A204.1 (cell line): ENCODE data around the gene GPC4.
"Not testable (repeated sequence)": the region's sequence is repeated elsewhere in the genome, so short reads cannot be mapped to it uniquely, and the experiment has no call there.

ENCODE experiments used
- FAIRE-seq: peaks from 2 replicates; lab custom pipeline; 2012; peaks lifted over from hg19 to GRCh38; lab: Jason Lieb, UNC

Gene GPC4

DNA sequence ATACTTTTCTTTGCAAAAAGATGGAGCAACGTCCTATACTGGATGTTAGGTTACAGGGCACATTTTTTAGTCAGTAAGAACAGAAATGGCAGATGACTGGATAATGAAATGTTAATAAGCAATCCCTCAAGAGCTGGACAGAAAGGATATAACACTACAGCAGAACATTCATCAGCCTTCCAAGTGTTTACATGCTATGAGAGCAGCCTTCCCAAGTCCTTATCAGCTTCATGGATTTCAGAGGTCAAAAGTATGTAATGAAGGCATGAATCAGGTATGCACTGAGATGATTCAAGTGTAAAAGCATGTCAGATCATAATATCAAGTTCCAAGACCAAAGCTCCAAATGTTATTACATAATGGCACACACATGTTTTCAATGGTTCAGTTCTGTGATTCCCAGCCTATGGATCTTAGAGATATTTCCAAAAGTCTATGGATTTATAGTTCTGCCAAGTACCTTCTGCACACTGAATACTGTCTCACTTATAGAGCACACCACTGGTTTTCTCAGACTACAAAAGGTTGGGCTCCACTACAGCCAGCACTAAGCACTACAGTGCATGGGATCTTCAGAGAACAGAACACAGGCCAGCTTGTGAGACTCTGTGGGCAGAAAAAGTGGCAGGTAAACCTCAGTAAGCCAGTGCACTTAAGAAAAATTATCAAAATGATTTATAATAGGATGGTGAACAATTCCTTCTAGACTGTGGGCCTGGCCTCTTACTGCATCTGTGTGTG is 49.2 kb downstream of the GPC4 start:
- FAIRE-seq: no peak

DNA sequence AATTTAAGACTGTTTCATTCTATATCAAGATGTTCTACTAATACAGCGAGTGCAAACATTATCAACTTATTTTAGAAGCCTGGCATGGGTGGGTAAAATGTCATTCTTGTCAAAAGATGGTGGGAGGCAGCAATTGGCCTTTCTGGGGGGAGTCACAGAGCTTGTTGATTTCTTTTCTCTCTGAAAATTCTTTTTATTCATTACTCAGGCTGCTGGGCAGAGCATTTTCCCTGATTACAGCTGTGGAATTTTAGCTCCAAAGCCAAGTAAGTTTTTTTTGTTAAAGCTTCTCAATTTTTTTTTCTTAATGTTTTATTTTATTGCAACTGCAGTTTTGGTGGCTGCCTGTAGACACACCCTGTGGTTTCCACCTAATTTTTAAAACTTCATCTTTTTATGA is 50.4 kb downstream of the GPC4 start:
- no peak for FAIRE-seq

DNA sequence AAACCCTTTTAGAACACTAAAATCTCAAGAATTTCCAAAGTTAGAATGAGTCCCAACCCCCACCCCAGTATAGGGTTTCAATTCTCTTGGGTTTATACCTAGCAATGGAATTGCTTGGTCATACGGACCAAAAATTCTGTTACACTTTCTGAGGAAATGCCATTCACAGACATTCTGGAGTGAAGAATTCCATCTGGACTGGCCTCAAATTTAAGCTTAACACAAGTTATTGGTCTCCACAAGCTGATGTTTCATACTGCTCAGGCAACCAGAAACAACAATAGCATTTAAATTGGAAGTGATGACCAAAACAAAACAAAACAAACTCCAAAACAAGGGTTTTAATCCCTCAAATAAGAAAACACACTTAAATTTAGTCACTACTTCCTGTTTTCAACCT is 51.1 kb downstream of the GPC4 start:
- FAIRE-seq: no peak

DNA sequence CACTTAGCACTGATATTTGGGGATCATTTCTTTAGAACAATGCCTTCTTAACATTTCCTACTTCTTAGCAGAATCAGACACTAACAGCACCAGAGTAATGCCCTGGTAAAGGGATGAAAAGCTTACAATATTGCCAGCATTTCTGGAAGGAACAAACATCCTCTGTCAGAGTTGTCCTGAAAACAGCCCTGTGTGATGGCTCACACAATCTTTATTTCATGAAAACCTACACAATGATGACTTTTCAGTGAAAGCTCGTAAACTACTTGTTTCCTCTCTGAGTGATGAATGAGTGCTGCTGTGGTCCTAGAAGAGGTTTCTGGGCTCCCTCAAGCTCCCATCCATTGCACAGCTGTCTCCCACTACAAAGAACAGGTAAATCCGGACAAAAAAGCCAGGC is 52.8 kb downstream of the GPC4 start:
- no peak for FAIRE-seq

DNA sequence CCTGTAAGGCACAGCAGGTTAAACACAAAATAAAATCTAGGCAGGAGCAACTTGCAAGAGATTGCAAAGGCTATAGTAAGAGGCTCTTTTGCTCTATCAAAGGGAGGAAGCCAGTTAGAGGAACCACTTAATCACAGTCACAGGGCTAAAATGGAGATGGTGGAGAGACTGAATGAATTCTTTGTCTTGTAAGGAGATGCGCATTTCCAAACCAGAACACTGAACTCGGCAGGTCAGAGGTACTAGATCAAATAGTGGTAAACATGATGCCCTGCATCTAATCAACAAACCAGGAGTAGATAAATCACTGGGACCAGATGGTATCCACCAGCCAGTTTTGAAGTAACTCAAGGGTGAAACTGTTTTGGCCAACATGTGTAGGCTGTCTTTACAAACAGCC is 55.8 kb downstream of the GPC4 start:
- FAIRE-seq: no peak

DNA sequence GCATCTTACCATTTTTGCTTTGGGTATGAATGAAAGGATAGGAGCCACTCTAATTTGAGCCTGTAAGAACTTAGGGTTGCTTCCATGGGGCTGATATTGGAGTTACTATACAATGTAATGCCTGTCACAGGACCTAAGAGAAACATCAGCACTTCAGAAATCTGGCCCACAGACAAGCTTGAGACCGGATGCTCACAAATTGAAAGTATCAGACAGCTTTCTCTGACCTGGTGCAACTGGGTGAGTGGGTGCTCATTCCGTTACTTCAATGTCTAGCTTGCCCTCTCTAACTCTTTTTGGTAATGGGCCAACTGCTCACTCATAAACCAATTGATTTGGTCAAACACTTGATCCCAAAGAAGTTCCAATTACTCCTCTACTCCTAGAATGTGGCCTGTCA is 62.1 kb downstream of the GPC4 start:
- FAIRE-seq: no peak

DNA sequence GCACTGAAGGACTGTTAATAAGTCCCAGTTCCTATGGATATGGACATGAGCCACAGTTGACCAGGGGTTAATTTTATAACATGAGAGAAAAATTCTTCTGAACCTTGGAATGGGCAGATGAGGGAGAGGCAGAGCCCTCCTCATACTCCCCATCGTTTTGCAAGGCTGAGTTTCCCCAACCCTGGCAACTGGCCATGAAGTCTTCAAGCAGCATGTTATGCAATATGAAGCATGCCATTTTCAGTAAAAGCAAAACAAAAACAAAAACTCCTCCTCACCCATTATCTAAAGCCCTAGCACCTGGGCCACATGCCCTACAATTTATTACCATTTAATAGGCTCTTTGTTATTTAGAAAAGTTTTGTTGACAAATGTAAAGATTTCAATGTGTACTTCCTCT is 64.5 kb downstream of the GPC4 start:
- no peak for FAIRE-seq

DNA sequence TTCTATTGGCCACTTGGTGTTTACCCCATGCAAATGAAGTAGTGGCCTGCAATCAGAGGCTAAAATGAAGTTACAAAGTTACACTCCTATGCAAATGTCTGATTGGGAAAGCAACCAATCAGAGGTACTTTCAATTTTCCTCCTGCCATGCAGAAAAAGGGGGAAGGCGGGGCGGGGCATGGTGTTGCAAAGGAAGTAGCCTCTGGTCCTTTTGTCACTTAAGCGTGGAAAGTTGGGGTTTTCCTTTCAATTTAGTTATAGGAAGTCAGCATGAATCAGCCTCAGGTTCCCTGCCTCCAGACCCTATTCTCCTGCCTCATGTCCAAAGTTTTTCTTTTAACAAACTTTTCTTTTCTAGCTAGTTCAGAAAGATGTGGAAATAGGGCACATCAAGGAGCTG is 69.3 kb downstream of the GPC4 start:
- FAIRE-seq: no peak

DNA sequence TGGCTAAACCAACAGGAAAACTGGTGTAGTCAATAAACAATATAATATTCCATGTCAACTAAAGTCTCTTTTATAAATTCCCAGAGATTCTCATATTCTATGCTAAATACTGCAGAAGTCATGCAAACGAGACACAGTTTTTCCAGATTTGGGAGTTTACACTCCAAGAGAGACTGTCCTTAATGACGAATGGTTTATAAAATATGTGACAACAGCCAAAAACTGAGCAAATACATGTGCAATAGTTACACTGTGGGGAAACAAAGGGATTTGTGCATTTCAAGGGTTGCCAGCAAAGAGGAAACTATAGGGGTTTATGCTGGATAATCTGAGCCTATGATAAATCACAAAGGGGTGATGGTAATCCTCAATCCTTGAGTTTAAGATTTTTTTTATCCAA is 75.7 kb downstream of the GPC4 start:
- no peak for FAIRE-seq

DNA sequence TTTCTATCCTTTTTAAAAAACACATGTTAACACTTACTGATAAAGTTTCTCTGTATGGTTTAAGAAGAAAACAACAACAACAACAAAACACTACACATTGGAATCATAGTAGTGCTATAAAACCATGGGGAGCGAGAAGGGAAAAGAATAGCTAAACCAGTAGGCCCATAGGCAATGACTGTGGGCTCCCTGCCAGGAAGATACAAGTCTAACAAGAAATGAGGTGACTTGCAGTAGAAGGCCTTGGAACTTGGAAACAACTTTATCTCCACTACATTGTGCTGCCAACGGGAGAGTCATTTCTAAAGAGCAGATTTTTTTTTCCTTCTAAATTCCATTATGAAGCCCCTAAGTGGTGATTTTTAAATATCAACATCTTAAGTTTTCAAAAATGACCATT is 78.0 kb downstream of the GPC4 start:
- FAIRE-seq: no peak

DNA sequence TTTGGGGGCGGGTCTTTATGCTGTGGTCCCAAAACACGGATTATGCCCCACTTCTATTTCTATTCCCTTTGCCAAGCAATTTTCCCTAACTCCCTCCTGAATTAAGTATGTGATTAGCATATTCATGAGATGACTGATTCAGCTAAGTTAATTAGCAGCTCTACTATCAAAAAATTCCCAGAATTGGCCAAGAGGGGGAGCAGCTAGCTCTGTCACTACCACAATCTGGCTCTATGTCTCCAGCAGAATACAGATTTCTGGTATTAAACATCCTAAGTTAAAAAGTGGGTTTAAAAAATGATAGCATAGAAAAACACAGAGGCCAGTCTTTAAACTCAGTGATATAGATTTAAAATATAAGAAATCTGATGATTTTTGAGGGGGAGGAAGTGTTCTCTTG is 80.3 kb downstream of the GPC4 start:
- no peak for FAIRE-seq

DNA sequence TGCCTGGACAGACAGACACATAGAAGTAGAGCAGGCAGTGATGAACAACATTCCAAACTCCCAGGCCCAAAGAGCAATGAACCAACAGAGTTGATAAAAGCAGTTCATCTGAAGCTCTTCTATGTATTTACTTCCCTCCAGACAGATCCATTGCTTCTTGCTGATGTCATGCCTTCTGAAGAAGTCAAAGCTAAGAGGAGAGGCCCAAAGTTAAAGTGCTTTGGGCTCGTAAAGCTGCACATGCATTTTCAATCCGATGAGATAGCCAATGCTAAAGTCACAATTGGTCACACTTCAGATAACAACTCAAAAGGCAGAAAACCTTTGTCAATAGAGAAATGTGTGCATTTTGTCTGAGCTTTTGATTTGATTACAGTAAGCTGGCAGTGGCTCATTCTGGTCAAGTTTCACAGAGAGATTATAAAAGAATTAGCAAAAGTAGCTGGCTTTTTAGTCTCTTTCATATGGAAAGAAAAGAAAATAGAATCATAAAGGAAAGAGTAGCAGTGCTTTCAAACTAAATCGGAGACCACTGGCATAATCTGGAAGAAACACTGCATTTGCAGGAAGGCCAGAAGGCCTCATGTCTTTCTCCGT is 82.0 kb downstream of the GPC4 start:
- no peak for FAIRE-seq

DNA sequence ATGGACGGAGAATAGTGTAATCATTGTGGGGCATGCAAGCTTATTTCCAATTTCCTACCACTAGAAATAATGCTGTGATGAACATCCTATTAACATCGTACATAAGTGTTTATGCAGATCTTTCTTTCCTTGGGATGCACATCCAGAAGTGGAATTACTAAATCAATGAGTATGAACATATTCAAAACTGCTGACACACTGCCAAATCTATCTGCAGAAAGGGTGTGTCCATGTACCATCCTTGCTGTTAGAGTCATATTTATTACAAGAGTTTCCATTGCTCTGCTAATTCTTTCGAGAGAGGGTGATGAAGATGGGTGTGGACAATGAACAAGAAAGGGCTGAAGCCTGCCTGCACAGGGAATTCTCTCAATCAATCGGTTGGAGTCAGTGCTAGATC is 82.6 kb downstream of the GPC4 start:
- FAIRE-seq: no peak

DNA sequence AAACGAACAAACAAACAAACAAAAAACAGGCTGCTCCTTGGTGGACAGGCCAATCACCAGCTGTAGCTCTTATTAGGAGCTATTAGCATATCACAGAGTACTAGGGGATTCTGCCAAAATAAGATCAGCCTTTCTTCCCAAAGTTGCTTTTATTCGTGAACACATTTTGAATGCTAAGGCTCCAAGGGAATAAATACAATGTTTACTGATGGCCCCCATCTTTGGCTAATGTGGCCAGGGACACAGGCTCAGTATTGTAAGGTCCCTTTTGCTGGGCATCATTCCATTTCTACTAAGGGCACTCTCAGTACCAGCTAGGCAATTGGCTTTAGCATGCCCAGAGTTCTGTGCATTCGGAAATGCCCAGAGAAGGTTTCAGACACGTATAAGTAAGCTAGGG is 84.3 kb downstream of the GPC4 start:
- FAIRE-seq: no peak

DNA sequence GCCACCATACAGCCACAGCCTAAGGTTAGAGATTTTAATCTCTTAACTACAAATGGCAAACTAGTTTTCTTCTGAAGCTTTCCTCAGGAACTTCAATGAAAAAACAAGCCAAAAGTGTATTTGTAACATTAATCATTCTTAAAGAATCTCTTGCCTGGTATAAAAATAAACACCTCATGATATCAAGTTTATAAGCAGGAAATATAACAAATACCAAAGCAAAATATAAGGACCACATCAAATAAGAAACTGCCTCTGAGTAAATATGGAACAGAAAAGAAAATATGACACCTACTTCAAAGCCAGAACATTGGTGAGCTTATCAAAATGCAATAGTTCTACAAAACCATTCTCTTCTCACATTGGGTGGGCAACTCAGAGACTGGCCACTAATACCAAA is 89.9 kb downstream of the GPC4 start:
- FAIRE-seq: no peak

DNA sequence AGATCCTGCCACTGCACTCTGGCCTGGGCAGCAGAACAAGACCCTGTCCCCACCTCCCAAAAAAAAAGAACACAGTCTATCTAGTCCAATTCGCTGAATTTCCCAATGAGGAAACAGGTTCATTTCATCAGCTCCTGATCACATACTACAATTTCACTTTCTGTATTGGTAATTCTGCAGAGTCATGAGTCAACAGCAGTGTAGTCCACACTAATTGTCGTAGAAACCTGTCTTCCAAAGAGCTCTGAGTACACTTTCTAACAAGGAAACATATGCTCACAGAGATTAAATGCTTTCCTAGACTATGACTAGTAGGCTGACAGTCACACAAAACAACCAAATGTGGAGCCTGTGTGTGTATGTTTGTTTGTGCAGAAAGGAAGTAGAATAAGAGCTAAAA is 91.9 kb downstream of the GPC4 start:
- FAIRE-seq: no peak

DNA sequence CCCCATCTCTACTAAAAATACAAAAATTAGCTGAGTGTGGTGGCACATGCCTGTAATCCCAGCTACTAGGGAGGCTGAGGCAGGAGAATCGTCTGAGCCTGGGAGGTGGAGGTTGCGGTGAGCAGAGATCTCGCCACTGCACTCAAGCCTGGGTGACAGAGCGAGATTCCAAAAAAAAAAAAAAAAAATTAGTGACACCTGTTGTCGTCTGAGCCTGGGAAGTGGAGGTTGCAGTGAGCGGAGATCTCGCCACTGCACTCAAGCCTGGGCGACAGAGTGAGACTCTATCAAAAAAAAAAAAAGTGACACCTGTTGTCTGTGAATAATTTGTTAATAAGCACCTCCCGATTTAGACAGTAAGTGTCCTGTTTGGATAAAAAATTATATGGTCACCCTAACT is 93.0 kb downstream of the GPC4 start:
- not testable (repeated sequence) for FAIRE-seq

DNA sequence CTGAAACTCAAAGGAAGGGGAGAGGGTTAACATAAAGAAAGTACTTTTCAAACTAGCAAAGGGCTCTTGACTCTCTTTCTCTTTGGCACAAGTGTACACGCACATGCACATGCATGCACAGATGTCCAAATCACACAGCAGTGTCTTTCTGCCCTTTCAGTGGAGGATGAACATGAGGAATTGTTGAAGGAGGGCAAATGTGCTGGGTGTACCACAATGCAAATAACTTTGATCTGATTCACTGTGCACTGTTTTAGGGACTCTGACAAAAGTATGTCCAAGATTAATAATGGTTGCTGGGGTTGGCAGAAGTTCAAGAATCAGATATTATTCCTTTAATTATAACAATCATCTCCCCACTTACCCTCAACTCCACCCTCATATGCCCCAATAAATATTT is 93.8 kb downstream of the GPC4 start:
- no peak for FAIRE-seq

DNA sequence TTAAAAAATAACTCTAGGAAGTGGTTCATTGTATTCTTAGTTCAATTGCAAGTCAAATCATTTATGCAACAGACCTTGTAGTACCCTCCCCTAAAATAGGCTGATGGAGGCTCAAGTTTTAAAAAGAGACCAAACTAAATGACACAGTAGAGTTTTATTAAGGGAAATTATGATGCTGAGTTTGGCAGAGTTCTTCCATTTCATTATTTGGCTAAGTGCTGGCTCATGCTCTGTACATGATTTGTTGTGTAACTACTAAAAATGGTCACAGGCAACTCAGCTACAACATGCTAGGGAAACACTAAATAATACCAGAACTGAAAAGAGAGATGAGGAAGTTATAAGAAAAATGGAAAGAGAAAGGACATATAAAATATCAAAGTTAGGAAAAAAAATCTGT is 101.0 kb downstream of the GPC4 start:
- no peak for FAIRE-seq

DNA sequence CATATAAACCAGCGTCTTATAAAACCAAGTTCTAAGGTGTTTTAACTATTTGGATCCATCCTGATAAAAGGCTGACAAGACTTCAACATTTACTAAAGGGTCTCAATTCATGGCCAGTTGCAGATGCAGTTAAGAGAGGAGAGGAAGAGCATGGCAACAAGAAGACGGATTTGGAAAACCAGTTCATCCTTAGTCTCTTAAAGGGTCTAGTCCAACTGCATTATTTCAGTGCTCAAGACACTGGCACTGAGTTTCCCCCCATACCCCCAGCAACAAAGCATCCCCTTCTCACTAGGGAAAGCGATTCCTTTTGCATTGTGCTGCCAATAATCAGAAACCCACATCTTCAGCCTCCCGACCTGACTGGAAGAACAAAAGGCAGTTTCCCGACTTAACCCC is 106.8 kb downstream of the GPC4 start:
- no peak for FAIRE-seq

DNA sequence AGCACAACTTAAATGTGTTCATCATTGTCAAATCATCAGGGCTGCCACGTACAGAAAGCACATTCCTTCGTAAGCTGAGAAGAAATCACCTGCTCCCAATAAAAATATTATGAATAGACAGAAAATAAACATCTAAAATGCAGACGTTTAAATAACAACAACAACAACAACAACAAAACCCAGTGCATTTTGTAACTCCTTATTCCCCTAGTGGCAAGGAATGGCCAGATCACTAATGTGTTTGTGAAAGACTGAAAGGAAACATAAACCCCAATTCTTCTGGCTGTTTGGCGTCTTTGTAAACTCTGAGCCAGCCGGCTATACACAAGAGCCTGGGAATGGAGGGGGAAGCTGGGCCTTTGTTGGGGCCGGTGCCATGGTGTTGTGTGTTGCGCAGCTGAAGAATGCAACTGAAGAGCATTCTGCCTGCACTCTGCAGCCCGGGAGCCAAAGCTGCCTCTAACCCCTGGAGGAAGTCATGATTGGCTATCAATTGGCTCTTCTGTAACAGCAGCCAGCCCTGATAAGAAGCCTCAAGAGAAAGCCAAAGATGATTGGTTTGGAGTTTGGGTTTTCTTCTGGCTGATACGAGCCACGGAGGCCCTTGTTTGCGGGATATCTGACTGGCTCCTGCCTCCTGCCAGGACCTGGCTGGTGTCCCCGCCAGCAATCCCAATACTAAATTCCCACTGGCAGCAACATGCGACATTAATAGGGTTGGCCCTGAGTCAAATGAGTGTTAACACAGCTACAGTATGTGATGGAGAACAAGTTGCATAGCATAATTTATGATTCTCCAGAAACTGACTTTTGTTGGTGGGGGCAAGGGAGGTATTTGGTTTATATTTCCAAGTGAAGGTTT is 107.4 kb downstream of the GPC4 start:
- no peak for FAIRE-seq

DNA sequence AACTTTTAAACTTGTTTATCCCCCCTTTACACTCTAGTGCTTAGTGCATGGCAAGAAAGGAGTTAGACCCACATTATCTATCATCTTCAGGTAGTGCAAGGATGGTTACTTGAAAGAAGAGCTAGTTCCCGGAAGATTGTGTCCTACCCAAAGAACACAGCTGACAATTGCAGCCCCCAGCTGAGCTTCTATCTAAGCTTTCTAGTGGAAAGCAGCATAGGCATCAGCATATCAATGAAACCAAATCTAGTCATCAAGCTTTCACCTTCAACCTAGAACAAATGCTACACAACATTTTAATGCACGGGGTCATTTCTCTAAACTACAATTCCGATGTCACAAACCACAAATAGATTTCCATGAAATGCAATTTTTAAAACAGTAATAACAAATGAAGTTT is 108.2 kb downstream of the GPC4 start:
- no peak for FAIRE-seq

DNA sequence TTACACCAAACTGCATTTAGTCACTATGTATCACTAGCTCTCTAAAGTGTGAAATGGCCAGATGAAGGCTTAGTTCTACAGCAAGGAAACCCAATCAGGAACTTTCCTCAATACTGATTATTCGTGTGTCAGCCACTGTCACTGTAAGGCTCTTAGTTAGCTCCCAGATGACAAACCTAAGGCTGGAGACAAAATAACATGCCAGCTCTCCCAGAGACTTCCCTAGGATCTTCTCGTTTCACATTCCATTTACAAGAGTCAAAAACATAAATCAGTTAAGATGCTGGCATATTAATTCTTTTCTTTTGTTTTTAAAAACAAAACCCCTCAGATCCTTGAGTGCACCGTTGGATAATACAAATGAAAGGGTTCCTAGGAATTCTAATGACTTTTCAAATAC is 109.0 kb downstream of the GPC4 start:
- no peak for FAIRE-seq

DNA sequence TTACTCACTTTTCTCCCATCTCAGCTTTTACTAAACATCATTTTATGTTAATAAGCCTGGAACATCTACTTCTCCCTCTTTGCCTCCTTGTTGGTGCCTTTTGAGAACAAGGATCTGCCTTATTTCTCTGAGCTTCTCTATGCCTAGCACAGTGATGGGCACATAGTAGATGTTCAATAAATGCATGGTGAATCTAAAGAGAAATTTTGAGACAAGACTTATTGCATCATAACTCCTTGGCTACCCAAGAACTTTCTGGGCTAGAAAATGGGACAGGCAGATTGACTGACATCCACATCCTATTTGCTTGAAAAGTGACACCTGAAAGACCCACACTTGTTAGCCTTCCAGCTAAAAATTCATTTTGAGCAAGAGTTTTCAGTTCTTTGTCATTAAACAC is 109.9 kb downstream of the GPC4 start:
- FAIRE-seq: no peak
